Heart right ventricle (tissue), 16 donors: ENCODE measurements around the gene SEC14L5. TPM values are rescaled to one million over a fixed set of nuclear protein-coding genes. Genes with fewer than 3 reads are reported as not detected.
A peak's percentile ranks its signal among the peaks of the same experiment; 100 is the strongest.

Source experiments
- ATAC-seq, 8 donors: fragments of 200-7000 bp; cut with Tn5 transposase; one replicate each; pipeline ENCODE4 v1.9.1; 2020; ENCODE audit warnings: mild to moderate bottlenecking in 8 of 8, moderate library complexity in 8 of 8, moderate number of reproducible peaks in 1 of 8
- DNase-seq, 2 donors: peaks; one replicate each; pipeline ENCODE4 v3.0.0-alpha.2; 2020
- H3K27ac ChIP-seq, 10 donors: fragments of 200-600 bp; sonication (generic) in 2 of 10; one replicate each; pipeline versions ENCODE4 v1.5.0 to v1.8.0; 2020 to 2022; ENCODE audit warnings: mild to moderate bottlenecking in 3 of 10
- H3K27me3 ChIP-seq, 7 donors: fragments of 200-600 bp; one replicate each; pipeline ENCODE4 v1.8.0; 2021 to 2022; ENCODE audit warnings: mild to moderate bottlenecking in 2 of 7
- H3K36me3 ChIP-seq, 9 donors: fragments of 200-600 bp; sonication (generic) in 1 of 9; one replicate each; pipeline versions ENCODE4 v1.5.0 to v1.8.0; 2020 to 2022; ENCODE audit warnings: mild to moderate bottlenecking in 2 of 9
- H3K4me1 ChIP-seq, 9 donors: fragments of 200-600 bp; sonication (generic) in 1 of 9; one replicate each; pipeline versions ENCODE4 v1.5.0 to v1.8.0; 2020 to 2022; ENCODE audit warnings: mild to moderate bottlenecking in 4 of 9
- H3K4me3 ChIP-seq, 10 donors: fragments of 200-600 bp; sonication (generic) in 2 of 10; one replicate each; pipeline versions ENCODE4 v1.5.0 to v1.8.0; 2020 to 2022; ENCODE audit warnings: mild to moderate bottlenecking in 7 of 10, moderate library complexity in 2 of 10
- H3K9me3 ChIP-seq, 11 donors: fragments of 200-600 bp in 10 of 11; sonication (generic) in 2 of 11; one replicate each; pipeline versions ENCODE4 v1.5.0 to v1.8.0; 2013 to 2022; ENCODE audit warnings: mild to moderate bottlenecking in 2 of 11, control low read depth in 1 of 11, moderate library complexity in 1 of 11
- CTCF ChIP-seq, 9 donors: fragments of 200-600 bp; sonication (generic) in 2 of 9; IDR thresholded peaks; one replicate each; pipeline versions ENCODE4 v1.5.0 to v1.8.0; 2021 to 2022; ENCODE audit warnings: antibody characterized with exemption in 9 of 9, mild to moderate bottlenecking in 5 of 9, moderate library complexity in 1 of 9
- WGBS, 2 donors: extraction: QIAGEN DNeasy Blood & Tissue Kit; methylation state at CpG; one replicate each; pipeline ENCODE4 v1.1.7; 2013; ENCODE audit warnings: inconsistent platforms in 1 of 2; 5-methylcytosine and 5-hydroxymethylcytosine counted together
- intact Hi-C, 10 donors: fragments of 100-400 bp; cut with DNase I; formaldehyde crosslinking; loops; one replicate each; pipeline versions ENCODE4 v1.11.1 to v1.14.2; 2022
- polyA plus RNA-seq, 2 donors: library from polyadenylated mRNA; stranded (reverse); fragments of 200-250 nt; gene quantifications; one replicate each; pipeline ENCODE4 v1.2.3, GENCODE V29; 2013
- total RNA-seq, 10 donors: library from RNA; stranded (reverse); fragmentation: NEBNext Ultra II Directional in 3 of 10; extraction: Animal tissue kit (Norgen Biotek cat#: 25700) in 3 of 10; gene quantifications; one replicate each; pipeline versions ENCODE4 v1.2.1 to v1.2.4, GENCODE V29; 2021 to 2023
- donor health status: Arrhythmogenic right ventricular cardiomyopathy.
- donor health status: ischemic (EF 13 %, LVEDD 7.1; RV severe dilation, severe dysfunction).
- donor health status: healthy with polysubstance abuse.
- donor health status: DM: no; HTN: yes; CAD: no.
- donor health status: DM: no; HTN: no; CAD: no.
- donor health status: ischemic (EF 25% LVEDD 6.9; RV normal size, moderate dysfunction).
- donor health status: ischemic (EF 25% LVEDD 5.7; RV mildly dilated, moderate dysfunction).
- donor health status: healthy.
- donor health status: DM: yes; HTN: yes; CAD: no.
- donor health status: Ischemic cardiomyopathy.
- donor health status: ischemic (EF 35%, LVEDD 5.7; RV mildly dilated, moderate dysfunction).
- donor health status: nonischemic (EF 11% LVEDD 7.7; RV severe dilation, severe dysfunction).
- donor health status: DM: yes; HTN: yes; CAD: no.
- donor health status: PGD.
- donor health status: ischemic (EF 29% LVEDD 5.4; RV normal size, mild dysfunction).
- donor health status: nonischemic (EF 23%, LVEDD 6.1; RV moderate dilation, normal function).

The SEC14L5 gene
- total and polyA plus RNA-seq, 12 donors = 0.04 to 28.4 (median 11.0) TPM

DNA sequence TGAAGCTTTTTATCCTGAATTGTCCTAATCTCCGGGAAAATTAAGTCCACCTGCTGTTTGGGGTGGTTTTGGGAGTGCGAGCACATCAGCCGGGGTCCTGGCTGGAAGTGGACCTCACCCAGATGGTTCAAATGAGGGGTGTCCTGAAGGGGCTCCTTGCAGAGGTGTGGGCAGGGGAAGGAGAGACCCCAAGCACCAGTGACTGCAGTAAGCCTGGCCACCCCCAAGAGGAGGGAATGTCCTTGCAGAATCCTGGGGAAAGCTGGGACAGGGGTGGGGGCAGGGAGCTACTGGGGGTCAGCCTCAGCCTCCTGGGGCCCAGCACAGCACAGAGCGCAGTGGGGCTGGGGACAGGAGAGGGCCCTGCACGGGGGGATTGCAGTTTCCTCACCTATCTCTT, 46.2 kb downstream of the SEC14L5 start:
- Histone ChIP-seq H3K4me1 (peaks cover 0 to 23% (median 4%) of the 10 kb centered on the region in 9 donors), H3K4me3 (peak overlapping the region in 9 of 10 donors; percentile 12 to 47 (median 36)), H3K36me3 (peaks cover 0 to 8% (median 0%) of the 10 kb centered on the region in 9 donors), H3K27ac (peak overlapping the region in 3 of 10 donors; percentile 5 to 86 (median 74)), H3K9me3 (no peaks in the 10 kb centered on the region), H3K27me3 (peaks cover 0 to 3% (median 0%) of the 10 kb centered on the region in 7 donors)
- ATAC-seq = peak in 1 of 8 donors; percentile 22
- no peak for TF ChIP-seq CTCF (IDR thresholded peaks at IDR 0.05)
- WGBS, 2 donors = 55 to 61% methylated on average over 5 of the region's 5 CpGs
- intact Hi-C loops = no loop called here
- DNase-seq = no peak

GRCh38 chr16:5005916-5006315, 47.8 kb downstream of the SEC14L5 start:
- intact Hi-C loops = no loop called here
- Histone ChIP-seq H3K27me3 (peaks cover 0 to 7% (median 0%) of the 10 kb centered on the region in 7 donors), H3K36me3 (peaks cover 0 to 8% (median 0%) of the 10 kb centered on the region in 9 donors), H3K27ac (peak overlapping the region in 1 of 10 donors; percentile 29), H3K4me3 (no peak overlapping the region), H3K4me1 (peaks cover 0 to 23% (median 4%) of the 10 kb centered on the region in 9 donors), H3K9me3 (no peaks in the 10 kb centered on the region)
- TF ChIP-seq CTCF (IDR thresholded peaks at IDR 0.05) = no peak
- WGBS, 2 donors = 70 to 75% methylated on average over 4 of the region's 4 CpGs
- DNase-seq = no peak
- ATAC-seq = no peak

GRCh38 chr16:5006348-5007193, 48.4 kb downstream of the SEC14L5 start:
- DNase-seq = no peak
- WGBS, 2 donors = 67 to 73% methylated on average over 22 of the region's 22 CpGs
- no peak overlapping the region for H3K4me3 ChIP-seq
- intact Hi-C loops = no loop called here
- no peak for TF ChIP-seq CTCF (IDR thresholded peaks at IDR 0.05)
- no peaks in the 10 kb centered on the region for H3K9me3 ChIP-seq
- ATAC-seq = no peak
- peaks cover 0 to 8% (median 0%) of the 10 kb centered on the region in 9 donors for H3K36me3 ChIP-seq
- H3K27ac ChIP-seq = peak overlapping the region in 1 of 10 donors; percentile 29
- H3K27me3 ChIP-seq = peaks cover 0 to 7% (median 0%) of the 10 kb centered on the region in 7 donors
- H3K4me1 ChIP-seq = peaks cover 0 to 23% (median 4%) of the 10 kb centered on the region in 9 donors

- H3K27ac ChIP-seq = no peak overlapping the region
- no peak overlapping the region for H3K4me3 ChIP-seq
- WGBS, 2 donors = 89 to 90% methylated on average over 10 of the region's 10 CpGs
- intact Hi-C loops = no loop called here
- no peak for TF ChIP-seq CTCF (IDR thresholded peaks at IDR 0.05)
- H3K36me3 ChIP-seq = peaks cover 0 to 8% (median 0%) of the 10 kb centered on the region in 9 donors
- H3K9me3 ChIP-seq = no peaks in the 10 kb centered on the region
- DNase-seq (no peak), ATAC-seq (no peak)
- peaks cover 0 to 22% (median 4%) of the 10 kb centered on the region in 9 donors for H3K4me1 ChIP-seq
- peaks cover 0 to 7% (median 0%) of the 10 kb centered on the region in 7 donors for H3K27me3 ChIP-seq
These were observed 49.1 kb downstream of the SEC14L5 start for GRCh38 chr16:5007256-5007655.
